HepG2 (cell line): ENCODE measurements around the gene BCL7A. TPM values are rescaled to one million over a fixed set of nuclear protein-coding genes. Genes with fewer than 3 reads are reported as not detected.
A peak's percentile ranks its signal among the peaks of the same experiment; 100 is the strongest.

Source experiments
- ATF3 ChIP-seq: sonication (generic); formaldehyde crosslinking; IDR thresholded peaks from 2 replicates; pipeline ENCODE4 v1.4.0; 2020; ENCODE audit warnings: missing genetic modification reagents
- E2F1 ChIP-seq: sonication (generic); formaldehyde crosslinking; IDR thresholded peaks from 2 replicates; pipeline ENCODE4 v1.5.0; 2020; ENCODE audit warnings: missing genetic modification reagents
- FUBP1 ChIP-seq: sonication (generic); formaldehyde crosslinking; IDR thresholded peaks from 2 replicates; pipeline ENCODE4 v1.5.1; 2020; ENCODE audit warnings: missing genetic modification reagents, mild to moderate bottlenecking, borderline replicate concordance
- GATAD1 ChIP-seq: IDR thresholded peaks from 2 replicates; pipeline ENCODE4 v1.6.1; 2016; ENCODE audit warnings: missing genetic modification reagents, missing compliant biosample characterization
- HMGXB3 ChIP-seq: sonication (generic); formaldehyde crosslinking; IDR thresholded peaks from 2 replicates; pipeline ENCODE4 v1.4.0; 2020; ENCODE audit warnings: missing genetic modification reagents, borderline replicate concordance
- NCOA5 ChIP-seq: sonication (generic); formaldehyde crosslinking; IDR thresholded peaks from 2 replicates; pipeline ENCODE4 v1.4.0; 2020; ENCODE audit warnings: missing genetic modification reagents
- PLRG1 ChIP-seq: fragments of 450-650 bp; conservative IDR thresholded peaks from 2 replicates; pipeline ENCODE4 v1.6.1; 2016
- SKI ChIP-seq: fragments of 450-650 bp; IDR thresholded peaks from one replicate; pipeline ENCODE4 v1.6.1; 2018; ENCODE audit warnings: mild to moderate bottlenecking; ENCODE audit not compliant: partially characterized antibody
- ZBTB10 ChIP-seq: sonication (generic); formaldehyde crosslinking; IDR thresholded peaks from 2 replicates; pipeline ENCODE4 v1.4.0; 2020; ENCODE audit warnings: missing genetic modification reagents, borderline replicate concordance
- ZBTB49 ChIP-seq: sonication (generic); formaldehyde crosslinking; IDR thresholded peaks from 2 replicates; pipeline ENCODE4 v1.4.0; 2020; ENCODE audit warnings: missing genetic modification reagents, borderline replicate concordance
- ZNF543 ChIP-seq: sonication (generic); formaldehyde crosslinking; IDR thresholded peaks from 2 replicates; pipeline ENCODE4 v1.4.0; 2020; ENCODE audit warnings: mild to moderate bottlenecking, missing genetic modification reagents
- ZNF660 ChIP-seq: sonication (generic); formaldehyde crosslinking; IDR thresholded peaks from 2 replicates; pipeline ENCODE4 v1.5.1; 2020; ENCODE audit warnings: mild to moderate bottlenecking, low read depth, missing genetic modification reagents, borderline replicate concordance
- ZNF678 ChIP-seq: sonication (generic); formaldehyde crosslinking; IDR thresholded peaks from 2 replicates; pipeline ENCODE4 v1.4.0; 2020; ENCODE audit warnings: mild to moderate bottlenecking, missing genetic modification reagents
- ZNF775 ChIP-seq: sonication (generic); formaldehyde crosslinking; IDR thresholded peaks from 2 replicates; pipeline ENCODE4 v1.4.0; 2020; ENCODE audit warnings: missing genetic modification reagents, mild to moderate bottlenecking, moderate library complexity, borderline replicate concordance
- polyA plus RNA-seq, 8 experiments: library from polyadenylated mRNA; depleted of rRNA in 3 of 8; stranded (reverse) in 7 of 8; unstranded in 1 of 8; fragments of >200 nt; fragmentation: Illumina TruSeq in 4 of 8; extraction: Trizol in 4 of 8; gene quantifications; 2 replicates each; pipeline versions ENCODE4 v1.2.1 to v1.2.3, GENCODE V29; 2011 to 2016; ENCODE audit warnings: low read depth in 4 of 8, missing spikeins in 1 of 8, mixed read lengths in 1 of 8; ENCODE audit not compliant: insufficient read depth in 1 of 8
- total RNA-seq, 5 experiments: library from RNA; depleted of rRNA; stranded (reverse); fragments of >200 nt; fragmentation: Illumina TruSeq; extraction: Trizol; gene quantifications; 2 replicates each; pipeline ENCODE4 v1.2.3, GENCODE V29; 2016; ENCODE audit warnings: low read depth in 1 of 5

BCL7A gene
- total and polyA plus RNA-seq, 2 of the 13 experiments (the other 11 are each of a cell fraction or from before 2014, with no cell fraction given): 4.1 to 6.2 TPM

DNA sequence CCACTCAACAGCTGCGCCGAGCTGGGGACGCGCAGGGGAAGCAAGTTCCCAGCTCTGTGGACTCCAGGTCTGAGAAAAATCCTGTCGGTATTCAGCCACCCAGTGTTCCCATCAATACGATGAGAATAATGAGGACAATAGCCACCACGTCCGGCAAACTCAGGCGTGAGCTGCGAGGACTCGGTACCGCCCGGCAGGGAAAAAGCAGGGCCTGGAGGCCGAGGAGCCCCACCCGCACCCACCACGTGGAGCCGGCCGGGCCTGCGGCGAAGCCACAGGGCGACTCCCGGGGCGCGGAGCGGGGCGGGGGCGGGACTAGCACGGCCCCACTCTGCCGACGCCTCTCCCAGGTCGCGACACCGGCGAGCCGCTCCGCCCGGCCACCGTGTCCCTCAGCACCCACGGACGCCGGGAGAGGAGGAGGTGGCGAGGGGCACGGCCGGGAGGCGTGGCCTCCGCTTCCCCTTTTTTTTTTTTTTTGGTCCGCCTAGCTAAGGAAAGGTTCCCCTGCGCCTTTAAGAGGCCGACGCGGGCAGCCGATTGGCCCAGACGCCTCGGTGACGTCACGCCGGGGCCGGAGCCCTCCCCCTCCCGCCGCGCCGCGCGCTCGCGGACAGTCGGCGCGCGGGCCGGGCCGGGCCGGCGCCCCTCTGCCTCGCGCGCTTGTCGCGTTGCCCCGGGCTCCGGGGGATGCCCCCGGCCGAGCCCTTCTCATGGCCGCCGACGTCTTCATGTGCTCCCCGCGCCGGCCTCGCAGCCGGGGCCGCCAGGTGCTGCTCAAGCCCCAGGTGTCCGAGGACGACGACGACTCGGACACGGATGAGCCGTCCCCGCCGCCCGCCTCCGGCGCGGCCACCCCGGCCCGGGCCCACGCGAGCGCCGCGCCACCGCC is 56.7 kb downstream of the BCL7A start, which contains the start of gene MLXIP (continued):
- TF ChIP-seq ZNF543 (CRISPR knock-in tag) (peak; percentile 57; the same call in 1 of the 2 replicates), FUBP1 (no peak), ATF3 (CRISPR knock-in tag) (no peak), ZNF775 (CRISPR knock-in tag) (0 out of 2 replicates have a peak, but pooled peaks have one; percentile 55), GATAD1 (peak; percentile 20; the same call in 1 of the 2 replicates), HMGXB3 (no peak), PLRG1 (no peak), E2F1 (CRISPR knock-in tag) (no peak), SKI (peak; percentile 56), ZBTB10 (CRISPR knock-in tag) (no peak), ZBTB49 (CRISPR knock-in tag) (no peak), ZNF678 (CRISPR knock-in tag) (no peak), ZNF660 (CRISPR knock-in tag) (no peak), NCOA5 (no peak)
